SK-N-SH treated with all-trans-retinoic acid at 6 μM for 48 hours (cell line): ENCODE measurements around the gene ARID1B.

Experiments
- ARNTL ChIP-seq: fragments of 450-650 bp; formaldehyde crosslinking; IDR thresholded peaks from 2 replicates; pipeline ENCODE4 v1.5.0; 2020; ENCODE audit warnings: low read depth, mild to moderate bottlenecking, moderate library complexity, borderline replicate concordance
- CSDC2 ChIP-seq: fragments of 250-450 bp; sonication (Bioruptor Pico); IDR thresholded peaks from 2 replicates; pipeline ENCODE4 v1.5.0; 2020; ENCODE audit warnings: mild to moderate bottlenecking, moderate library complexity
- ZFP30 ChIP-seq: fragments of 450-650 bp; formaldehyde crosslinking; IDR thresholded peaks from 2 replicates; pipeline ENCODE4 v1.5.0; 2022; ENCODE audit warnings: mild to moderate bottlenecking, moderate library complexity
- TF ChIP-seq, protein P1 (sequence below): fragments of 250-450 bp; sonication (Bioruptor Pico); IDR thresholded peaks from 2 replicates; pipeline ENCODE4 v1.5.1; 2020; ENCODE audit warnings: low read depth, mild to moderate bottlenecking, moderate library complexity
- TF ChIP-seq, protein P2 (sequence below): fragments of 250-450 bp; sonication (Bioruptor Pico); IDR thresholded peaks from 2 replicates; pipeline ENCODE4 v1.8.0; 2020; ENCODE audit warnings: mild to moderate bottlenecking, moderate library complexity, borderline replicate concordance

DNA sequence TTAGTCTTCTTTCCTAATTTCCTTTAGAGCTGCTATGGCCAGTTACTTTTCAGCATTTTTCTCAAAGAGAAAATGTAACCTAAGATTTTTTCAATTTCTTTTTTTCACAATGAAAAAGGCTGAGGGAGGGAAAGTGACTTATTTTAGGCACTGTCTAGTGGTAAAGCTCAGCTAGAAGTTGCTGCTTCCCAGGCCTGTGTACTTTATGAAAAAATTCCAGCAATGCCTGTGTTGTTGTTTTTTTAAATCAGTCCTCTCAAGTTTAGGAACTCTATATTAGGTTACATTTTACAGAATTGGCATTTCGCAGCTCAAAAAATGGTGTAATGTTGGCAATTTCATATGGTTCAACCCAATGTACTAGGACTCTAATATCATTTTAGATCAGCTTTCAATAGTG, 269.6 kb downstream of the ARID1B start:
- no peak for TF ChIP-seq ZFP30 (CRISPR knock-in tag)
- TF ChIP-seq CSDC2 (CRISPR knock-in tag) = no peak
- no peak for TF ChIP-seq ARNTL
- TF ChIP-seq, protein P1, sequence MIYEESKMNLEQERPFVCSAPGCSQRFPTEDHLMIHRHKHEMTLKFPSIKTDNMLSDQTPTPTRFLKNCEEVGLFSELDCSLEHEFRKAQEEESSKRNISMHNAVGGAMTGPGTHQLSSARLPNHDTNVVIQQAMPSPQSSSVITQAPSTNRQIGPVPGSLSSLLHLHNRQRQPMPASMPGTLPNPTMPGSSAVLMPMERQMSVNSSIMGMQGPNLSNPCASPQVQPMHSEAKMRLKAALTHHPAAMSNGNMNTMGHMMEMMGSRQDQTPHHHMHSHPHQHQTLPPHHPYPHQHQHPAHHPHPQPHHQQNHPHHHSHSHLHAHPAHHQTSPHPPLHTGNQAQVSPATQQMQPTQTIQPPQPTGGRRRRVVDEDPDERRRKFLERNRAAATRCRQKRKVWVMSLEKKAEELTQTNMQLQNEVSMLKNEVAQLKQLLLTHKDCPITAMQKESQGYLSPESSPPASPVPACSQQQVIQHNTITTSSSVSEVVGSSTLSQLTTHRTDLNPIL (CRISPR knock-in tag) = no peak
- TF ChIP-seq, protein P2, sequence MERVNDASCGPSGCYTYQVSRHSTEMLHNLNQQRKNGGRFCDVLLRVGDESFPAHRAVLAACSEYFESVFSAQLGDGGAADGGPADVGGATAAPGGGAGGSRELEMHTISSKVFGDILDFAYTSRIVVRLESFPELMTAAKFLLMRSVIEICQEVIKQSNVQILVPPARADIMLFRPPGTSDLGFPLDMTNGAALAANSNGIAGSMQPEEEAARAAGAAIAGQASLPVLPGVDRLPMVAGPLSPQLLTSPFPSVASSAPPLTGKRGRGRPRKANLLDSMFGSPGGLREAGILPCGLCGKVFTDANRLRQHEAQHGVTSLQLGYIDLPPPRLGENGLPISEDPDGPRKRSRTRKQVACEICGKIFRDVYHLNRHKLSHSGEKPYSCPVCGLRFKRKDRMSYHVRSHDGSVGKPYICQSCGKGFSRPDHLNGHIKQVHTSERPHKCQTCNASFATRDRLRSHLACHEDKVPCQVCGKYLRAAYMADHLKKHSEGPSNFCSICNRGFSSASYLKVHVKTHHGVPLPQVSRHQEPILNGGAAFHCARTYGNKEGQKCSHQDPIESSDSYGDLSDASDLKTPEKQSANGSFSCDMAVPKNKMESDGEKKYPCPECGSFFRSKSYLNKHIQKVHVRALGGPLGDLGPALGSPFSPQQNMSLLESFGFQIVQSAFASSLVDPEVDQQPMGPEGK (CRISPR knock-in tag) = no peak
